Panc1 (cell line): Measurements from ENCODE around the gene VWA8. TPM values are rescaled to one million over a fixed set of nuclear protein-coding genes. Genes with fewer than 3 reads are reported as not detected.

Experiments
- ATAC-seq: fragments of 200-7000 bp; cut with Tn5 transposase; 2 replicates; pipeline ENCODE4 v1.9.1; 2020; ENCODE audit warnings: mild to moderate bottlenecking, moderate library complexity
- BruUV-seq: library from RNA; stranded (reverse); fragments of 400-500 nt; replicated peaks from 2 replicates; lab custom pipeline; 2021; lab: Mats Ljungman, UMichigan
- CTCF ChIA-PET: fragments of 300-600 bp; sonication (Branson Sonifier 250); formaldehyde crosslinking; loops from one replicate; lab custom pipeline; 2022; ENCODE audit warnings: antibody characterized with exemption; lab: Charles Lee
- POLR2A ChIA-PET: fragments of 300-600 bp; sonication (Branson Sonifier 250); formaldehyde crosslinking; loops from one replicate; lab custom pipeline; 2022; ENCODE audit warnings: antibody characterized with exemption; lab: Charles Lee
- DNase-seq: peaks from one replicate; pipeline ENCODE4 v3.0.0-alpha.2; 2010; ENCODE audit warnings: low read depth, low spot score
- H3K27ac ChIP-seq: 2 replicates; pipeline ENCODE4 v1.5.1; 2011; ENCODE audit warnings: mild to moderate bottlenecking, low read length, inconsistent platforms
- H3K27me3 ChIP-seq: fragments of 200-500 bp; sonication (Bioruptor generic); 2 replicates; pipeline ENCODE4 v1.6.0; 2014; ENCODE audit warnings: low read length, inconsistent platforms; ENCODE audit not compliant: control insufficient read depth, insufficient read depth
- H3K36me3 ChIP-seq: fragments of 200-500 bp; sonication (Bioruptor generic); 2 replicates; pipeline ENCODE4 v1.5.1; 2014; ENCODE audit warnings: inconsistent platforms, mild to moderate bottlenecking, low read length, moderate library complexity; ENCODE audit not compliant: control insufficient read depth, insufficient read depth
- H3K4me1 ChIP-seq: 2 replicates; pipeline ENCODE4 v1.5.1; 2011; ENCODE audit warnings: inconsistent platforms, mild to moderate bottlenecking, low read length, moderate library complexity; ENCODE audit not compliant: control insufficient read depth, insufficient read depth
- H3K4me3 ChIP-seq, 2 experiments: 2 replicates each; pipeline ENCODE4 v1.5.1; 2011 to 2012; ENCODE audit warnings: low read depth in 2 of 2, low read length in 2 of 2, mild to moderate bottlenecking in 2 of 2, inconsistent platforms in 1 of 2, moderate library complexity in 1 of 2
- H3K9me3 ChIP-seq: fragments of 200-500 bp; sonication (Bioruptor generic); 2 replicates; pipeline ENCODE4 v1.5.1; 2014; ENCODE audit warnings: low read depth, mild to moderate bottlenecking, inconsistent platforms, low read length, moderate library complexity; ENCODE audit not compliant: control insufficient read depth, insufficient read depth
- CTCF ChIP-seq: fragments of 450-650 bp; IDR thresholded peaks from 2 replicates; pipeline ENCODE4 v1.5.1; 2017; ENCODE audit warnings: mild to moderate bottlenecking
- POLR2AphosphoS5 ChIP-seq: IDR thresholded peaks from 2 replicates; pipeline ENCODE4 v1.6.1; 2012; ENCODE audit warnings: mild to moderate bottlenecking, low read depth, low read length, moderate library complexity
- REST ChIP-seq, 2 experiments: IDR thresholded peaks; 2 replicates each; pipeline ENCODE4 v1.6.1; 2011 to 2012; ENCODE audit warnings: low read depth in 2 of 2, control low read depth in 1 of 2, low read length in 1 of 2, mild to moderate bottlenecking in 1 of 2, moderate library complexity in 1 of 2; ENCODE audit not compliant: insufficient read depth in 1 of 2
- SIN3A ChIP-seq: IDR thresholded peaks from 2 replicates; pipeline ENCODE4 v1.6.1; 2012; ENCODE audit warnings: low read depth, mild to moderate bottlenecking, low read length, moderate library complexity, borderline replicate concordance; ENCODE audit not compliant: insufficient read depth
- TCF7L2 ChIP-seq: IDR thresholded peaks from 2 replicates; pipeline ENCODE4 v1.6.1; 2011; ENCODE audit warnings: mild to moderate bottlenecking, low read depth, low read length, inconsistent platforms
- in situ Hi-C: cut with HindIII; loops from 2 replicates; pipeline ENCODE4 v1.10.0; 2016; ENCODE audit warnings: low sequenced_read_pairs, low pct_unique_long_range_greater_than_20kb
- intact Hi-C: fragments of 100-400 bp; cut with micrococcal nuclease; formaldehyde crosslinking; loops from one replicate; pipeline ENCODE4 v1.10.0; 2022; ENCODE audit not compliant: unreplicated experiment
- total RNA-seq: library from RNA; stranded (reverse); gene quantifications from one replicate; pipeline ENCODE4 v1.2.1, GENCODE V29; 2021; ENCODE audit not compliant: unreplicated experiment

The VWA8 gene
- total RNA-seq, 1 experiment from 2014 or later: 11.2 TPM

GRCh38 chr13:41960211-41960636 is 685 bp downstream of the VWA8 start:
- intact Hi-C loops (no loop called here), in situ Hi-C loops (no loop called here)
- CTCF ChIA-PET: interaction anchor here (0.5 kb wide), 1 partner anchor 73 kb away, joined by 4 read pairs; no protein-coding TSS in a partner anchor
- DNase-seq (no peak), ATAC-seq (peak; percentile 68)
- H3K27me3 ChIP-seq: no peaks in the 10 kb centered on the region
- peak overlapping the region; percentile 95 for H3K27ac ChIP-seq
- H3K4me1 ChIP-seq: peaks cover 11% of the 10 kb centered on the region; the same call in 1 of the 2 replicates
- H3K36me3 ChIP-seq: peaks cover 2% of the 10 kb centered on the region; the same call in 1 of the 2 replicates
- TF ChIP-seq SIN3A (no peak), POLR2AphosphoS5 (no peak), TCF7L2 (no peak), REST (IDR thresholded peaks at IDR 0.05; ENCODE audit: insufficient read depth in 1 of 2, low read depth in 2 of 2, low read length in 1 of 2) (no peak), CTCF (no peak)
- peak overlapping the region; percentile 69 to 82 for H3K4me3 ChIP-seq
- H3K9me3 ChIP-seq: no peaks in the 10 kb centered on the region
- POLR2A ChIA-PET: no interaction called here
- no TSS peak for BruUV-seq

GRCh38 chr13:41956272-41956671 is 4.6 kb downstream of the VWA8 start:
- CTCF ChIA-PET: no interaction called here
- H3K27me3 ChIP-seq: no peaks in the 10 kb centered on the region
- intact Hi-C loops (loop anchor here (10.0 kb wide), 1 partner anchor 89 kb away; the partner anchor contains the start of gene DGKH), in situ Hi-C loops (no loop called here)
- no TSS peak for BruUV-seq
- H3K4me3 ChIP-seq: no peak overlapping the region
- peaks cover 11% of the 10 kb centered on the region; the same call in 1 of the 2 replicates for H3K4me1 ChIP-seq
- no peak overlapping the region for H3K27ac ChIP-seq
- DNase-seq (no peak), ATAC-seq (no peak)
- POLR2A ChIA-PET: no interaction called here
- peaks cover 2% of the 10 kb centered on the region; the same call in 1 of the 2 replicates for H3K36me3 ChIP-seq
- TF ChIP-seq TCF7L2 (no peak), SIN3A (no peak), CTCF (no peak), REST (IDR thresholded peaks at IDR 0.05; ENCODE audit: insufficient read depth in 1 of 2, low read depth in 2 of 2, low read length in 1 of 2) (no peak), POLR2AphosphoS5 (no peak)
- no peaks in the 10 kb centered on the region for H3K9me3 ChIP-seq
